A673 (cell line): Measurements from ENCODE around the gene ATF6.

Source experiments
- EZH2 ChIP-seq: fragments of 200-600 bp; sonication (generic); IDR thresholded peaks from 2 replicates; pipeline ENCODE4 v1.6.1; 2017; ENCODE audit warnings: borderline replicate concordance, low read depth, mild to moderate bottlenecking, mixed read lengths, antibody characterized with exemption, low read length; ENCODE audit not compliant: poor library complexity, severe bottlenecking
- TF ChIP-seq, protein P1 (sequence below): fragments of 300-800, 200-600 bp; sonication (generic); conservative IDR thresholded peaks from 2 replicates; pipeline ENCODE4 v1.5.1; 2017; ENCODE audit warnings: low read depth, mild to moderate bottlenecking, antibody characterized with exemption, low read length, moderate library complexity, mixed read lengths

DNA sequence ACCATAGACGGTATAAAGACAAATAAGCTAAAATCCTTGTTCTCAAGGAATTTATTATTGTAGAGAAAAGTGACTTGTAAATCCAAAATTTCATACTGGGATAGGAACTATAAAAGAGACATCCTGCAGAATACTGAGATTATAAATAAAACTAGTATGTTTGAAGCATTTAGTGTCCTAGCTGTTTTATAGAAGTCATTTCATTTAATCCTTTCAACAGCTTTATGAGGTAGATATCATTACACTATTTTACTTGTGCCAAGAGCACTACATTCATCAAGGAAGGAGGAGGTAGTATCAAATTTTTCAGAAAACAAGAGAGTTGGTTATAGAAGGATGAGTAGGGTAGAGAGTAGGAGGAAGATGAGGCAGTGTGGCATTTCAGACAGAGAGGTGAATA is 119.6 kb downstream of the ATF6 start:
- no peak for TF ChIP-seq EZH2
- TF ChIP-seq, protein P1, sequence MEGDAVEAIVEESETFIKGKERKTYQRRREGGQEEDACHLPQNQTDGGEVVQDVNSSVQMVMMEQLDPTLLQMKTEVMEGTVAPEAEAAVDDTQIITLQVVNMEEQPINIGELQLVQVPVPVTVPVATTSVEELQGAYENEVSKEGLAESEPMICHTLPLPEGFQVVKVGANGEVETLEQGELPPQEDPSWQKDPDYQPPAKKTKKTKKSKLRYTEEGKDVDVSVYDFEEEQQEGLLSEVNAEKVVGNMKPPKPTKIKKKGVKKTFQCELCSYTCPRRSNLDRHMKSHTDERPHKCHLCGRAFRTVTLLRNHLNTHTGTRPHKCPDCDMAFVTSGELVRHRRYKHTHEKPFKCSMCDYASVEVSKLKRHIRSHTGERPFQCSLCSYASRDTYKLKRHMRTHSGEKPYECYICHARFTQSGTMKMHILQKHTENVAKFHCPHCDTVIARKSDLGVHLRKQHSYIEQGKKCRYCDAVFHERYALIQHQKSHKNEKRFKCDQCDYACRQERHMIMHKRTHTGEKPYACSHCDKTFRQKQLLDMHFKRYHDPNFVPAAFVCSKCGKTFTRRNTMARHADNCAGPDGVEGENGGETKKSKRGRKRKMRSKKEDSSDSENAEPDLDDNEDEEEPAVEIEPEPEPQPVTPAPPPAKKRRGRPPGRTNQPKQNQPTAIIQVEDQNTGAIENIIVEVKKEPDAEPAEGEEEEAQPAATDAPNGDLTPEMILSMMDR: no peak
